ENCODE results near the gene IL11.
A peak's percentile ranks its signal among the peaks of the same experiment; 100 is the strongest.

The IL11 gene

GRCh38 chr19:55382522-55383054 is 12.3 kb upstream of the IL11 start:
- Histone ChIP-seq H3K4me3 (ENCODE audit: extremely low read depth, insufficient read depth, low read length, poor library complexity, severe bottlenecking) (no peak overlapping the region), H3K36me3 (ENCODE audit: control insufficient read depth, insufficient read depth, low read length) (peaks cover 13% of the 10 kb centered on the region), H3K4me1 (ENCODE audit: control insufficient read depth, insufficient read depth, low read length, poor library complexity, severe bottlenecking) (peaks cover 19% of the 10 kb centered on the region), H3K27ac (ENCODE audit: low read depth, low read length, severe bottlenecking) (no peak overlapping the region), H3K9me3 (ENCODE audit: control insufficient read depth, low read length) (no peaks in the 10 kb centered on the region)
- WGBS, 2 experiments (ENCODE audit: insufficient coverage in 2 of 2): 100% methylated on average over 2 of the region's 3 CpGs

- H3K4me3 ChIP-seq (ENCODE audit: extremely low read depth, insufficient read depth, low read length, poor library complexity, severe bottlenecking): no peak overlapping the region
- H3K27ac ChIP-seq (ENCODE audit: low read depth, low read length, severe bottlenecking): no peak overlapping the region
- 91 to 97% methylated on average over 4 to 5 of the region's 5 CpGs for WGBS, 2 experiments (ENCODE audit: insufficient coverage in 2 of 2)
- peaks cover 7% of the 10 kb centered on the region for H3K36me3 ChIP-seq (ENCODE audit: control insufficient read depth, insufficient read depth, low read length)
- no peaks in the 10 kb centered on the region for H3K9me3 ChIP-seq (ENCODE audit: control insufficient read depth, low read length)
- peaks cover 13% of the 10 kb centered on the region for H3K4me1 ChIP-seq (ENCODE audit: control insufficient read depth, insufficient read depth, low read length, poor library complexity, severe bottlenecking)
Measured at GRCh38 chr19:55382013-55382412, 11.8 kb upstream of the IL11 start.

GRCh38 chr19:55379174-55379573 is 8.9 kb upstream of the IL11 start:
- H3K27ac ChIP-seq (ENCODE audit: low read depth, low read length, severe bottlenecking): no peak overlapping the region
- peaks cover 28% of the 10 kb centered on the region for H3K4me1 ChIP-seq (ENCODE audit: control insufficient read depth, insufficient read depth, low read length, poor library complexity, severe bottlenecking)
- 66 to 81% methylated on average over 3 to 10 of the region's 11 CpGs for WGBS, 2 experiments (ENCODE audit: insufficient coverage in 2 of 2)
- no peak overlapping the region for H3K4me3 ChIP-seq (ENCODE audit: extremely low read depth, insufficient read depth, low read length, poor library complexity, severe bottlenecking)
- H3K9me3 ChIP-seq (ENCODE audit: control insufficient read depth, low read length): no peaks in the 10 kb centered on the region
- H3K36me3 ChIP-seq (ENCODE audit: control insufficient read depth, insufficient read depth, low read length): no peaks in the 10 kb centered on the region

GRCh38 chr19:55377356-55378131 is 7.3 kb upstream of the IL11 start:
- Histone ChIP-seq H3K4me1 (ENCODE audit: control insufficient read depth, insufficient read depth, low read length, poor library complexity, severe bottlenecking) (peaks cover 43% of the 10 kb centered on the region), H3K36me3 (ENCODE audit: control insufficient read depth, insufficient read depth, low read length) (no peaks in the 10 kb centered on the region), H3K27ac (ENCODE audit: low read depth, low read length, severe bottlenecking) (no peak overlapping the region), H3K9me3 (ENCODE audit: control insufficient read depth, low read length) (no peaks in the 10 kb centered on the region), H3K4me3 (ENCODE audit: extremely low read depth, insufficient read depth, low read length, poor library complexity, severe bottlenecking) (no peak overlapping the region)
- WGBS, 2 experiments (ENCODE audit: insufficient coverage in 2 of 2): 21 to 26% methylated on average over 41 to 43 of the region's 43 CpGs

- no peak within 1 kb of the TSS for H3K27ac ChIP-seq (ENCODE audit: low read depth, low read length, severe bottlenecking)
- H3K9me3 ChIP-seq (ENCODE audit: control insufficient read depth, low read length): no peaks in the 10 kb centered on the region
- no peaks in the 10 kb centered on the region for H3K36me3 ChIP-seq (ENCODE audit: control insufficient read depth, insufficient read depth, low read length)
- H3K4me1 ChIP-seq (ENCODE audit: control insufficient read depth, insufficient read depth, low read length, poor library complexity, severe bottlenecking): peaks cover 52% of the 10 kb centered on the region
- no peak within 1 kb of the TSS for H3K4me3 ChIP-seq (ENCODE audit: extremely low read depth, insufficient read depth, low read length, poor library complexity, severe bottlenecking)
- 55 to 58% methylated on average over 9 to 15 of the region's 21 CpGs for WGBS, 2 experiments (ENCODE audit: insufficient coverage in 2 of 2)
Measured at GRCh38 chr19:55376241-55376933, 6.1 kb upstream of the IL11 start, which contains the start of gene TMEM190. TMEM190 (plus strand) TSS chr19:55376826; CDS start chr19:55376854, 28 bp downstream.

GRCh38 chr19:55373993-55374757 is 3.9 kb upstream of the IL11 start:
- Histone ChIP-seq H3K4me3 (ENCODE audit: extremely low read depth, insufficient read depth, low read length, poor library complexity, severe bottlenecking) (no peak overlapping the region), H3K9me3 (ENCODE audit: control insufficient read depth, low read length) (no peaks in the 10 kb centered on the region), H3K36me3 (ENCODE audit: control insufficient read depth, insufficient read depth, low read length) (no peaks in the 10 kb centered on the region), H3K4me1 (ENCODE audit: control insufficient read depth, insufficient read depth, low read length, poor library complexity, severe bottlenecking) (peaks cover 55% of the 10 kb centered on the region), H3K27ac (ENCODE audit: low read depth, low read length, severe bottlenecking) (peak overlapping the region; percentile 88)
- WGBS, 2 experiments (ENCODE audit: insufficient coverage in 2 of 2): 6% methylated on average over 17 to 18 of the region's 31 CpGs

- WGBS, 2 experiments (ENCODE audit: insufficient coverage in 2 of 2): 36 to 39% methylated on average over 6 to 8 of the region's 9 CpGs
- Histone ChIP-seq H3K4me1 (ENCODE audit: control insufficient read depth, insufficient read depth, low read length, poor library complexity, severe bottlenecking) (peaks cover 56% of the 10 kb centered on the region), H3K27ac (ENCODE audit: low read depth, low read length, severe bottlenecking) (peak overlapping the region; percentile 88)
Measured at GRCh38 chr19:55373306-55373992, 3.2 kb upstream of the IL11 start.

GRCh38 chr19:55372316-55373081 is 2.2 kb upstream of the IL11 start:
- H3K36me3 ChIP-seq (ENCODE audit: control insufficient read depth, insufficient read depth, low read length): peaks cover 8% of the 10 kb centered on the region
- peak overlapping the region; percentile 49 for H3K27ac ChIP-seq (ENCODE audit: low read depth, low read length, severe bottlenecking)
- WGBS, 2 experiments (ENCODE audit: insufficient coverage in 2 of 2): 43 to 46% methylated on average over 17 to 19 of the region's 24 CpGs
- H3K4me1 ChIP-seq (ENCODE audit: control insufficient read depth, insufficient read depth, low read length, poor library complexity, severe bottlenecking): peaks cover 56% of the 10 kb centered on the region
- H3K9me3 ChIP-seq (ENCODE audit: control insufficient read depth, low read length): no peaks in the 10 kb centered on the region
- H3K4me3 ChIP-seq (ENCODE audit: extremely low read depth, insufficient read depth, low read length, poor library complexity, severe bottlenecking): no peak overlapping the region

More at GRCh38 chr19:55373306-55373992, 3.2 kb upstream of the IL11 start:
- no peaks in the 10 kb centered on the region for H3K36me3 ChIP-seq (ENCODE audit: control insufficient read depth, insufficient read depth, low read length)
- no peaks in the 10 kb centered on the region for H3K9me3 ChIP-seq (ENCODE audit: control insufficient read depth, low read length)
- peak overlapping the region; percentile 5 for H3K4me3 ChIP-seq (ENCODE audit: extremely low read depth, insufficient read depth, low read length, poor library complexity, severe bottlenecking)

GRCh38 chr19:55369653-55370304 is 484 bp downstream of the IL11 start:
- peaks cover 37% of the 10 kb centered on the region for H3K4me1 ChIP-seq (ENCODE audit: control insufficient read depth, insufficient read depth, low read length, poor library complexity, severe bottlenecking)
- H3K36me3 ChIP-seq (ENCODE audit: control insufficient read depth, insufficient read depth, low read length): peaks cover 34% of the 10 kb centered on the region
- 0 to 1% methylated on average over 42 to 46 of the region's 59 CpGs for WGBS, 2 experiments (ENCODE audit: insufficient coverage in 2 of 2)
- peak overlapping the region; percentile 69 for H3K4me3 ChIP-seq (ENCODE audit: extremely low read depth, insufficient read depth, low read length, poor library complexity, severe bottlenecking)
- H3K9me3 ChIP-seq (ENCODE audit: control insufficient read depth, low read length): no peaks in the 10 kb centered on the region
- H3K27ac ChIP-seq (ENCODE audit: low read depth, low read length, severe bottlenecking): peak overlapping the region; percentile 78

All from mesodermal cell (in vitro differentiated cells).